CD14-positive monocyte (primary cell): Measurements from ENCODE around the gene ST7. TPM values are rescaled to one million over a fixed set of nuclear protein-coding genes. Genes with fewer than 3 reads are reported as not detected.
"Not testable (repeated sequence)": the region's sequence is repeated elsewhere in the genome, so short reads cannot be mapped to it uniquely, and the experiment has no call there.

Experiments used
- DNase-seq, 3 donors: peaks; one replicate each; pipeline ENCODE4 v3.0.0-alpha.2; 2011 to 2022
- H2AFZ ChIP-seq: 2 replicates; pipeline ENCODE4 v1.6.0; 2012; ENCODE audit warnings: mild to moderate bottlenecking, low read depth, low read length, inconsistent platforms; ENCODE audit not compliant: insufficient read depth, poor library complexity, severe bottlenecking
- H3K27ac ChIP-seq, 2 donors: 1 replicate in 1 of 2; 2 replicates in 1 of 2; pipeline ENCODE4 v1.5.1; 2012 to 2013; ENCODE audit warnings: low read length in 2 of 2, control low read depth in 1 of 2, inconsistent platforms in 1 of 2, low read depth in 1 of 2, mild to moderate bottlenecking in 1 of 2
- H3K27me3 ChIP-seq, 2 donors: one replicate each; pipeline versions ENCODE4 v1.6.0 to v1.6.1; 2011 to 2013; ENCODE audit warnings: low read length in 2 of 2; ENCODE audit not compliant: control insufficient read depth in 2 of 2, insufficient read depth in 2 of 2
- H3K36me3 ChIP-seq, 2 donors: replicated peaks in 1 of 2; 1 replicate in 1 of 2; 2 replicates in 1 of 2; pipeline versions ENCODE4 v1.5.1 to v1.6.1; 2012 to 2013; ENCODE audit warnings: low read length in 2 of 2, control low read depth in 1 of 2, inconsistent platforms in 1 of 2, mild to moderate bottlenecking in 1 of 2; ENCODE audit not compliant: insufficient read depth in 2 of 2, control insufficient read depth in 1 of 2
- H3K4me1 ChIP-seq, 2 donors: 1 replicate in 1 of 2; 2 replicates in 1 of 2; pipeline versions ENCODE4 v1.5.1 to v1.6.1; 2012 to 2013; ENCODE audit warnings: low read length in 2 of 2, control low read depth in 1 of 2, inconsistent platforms in 1 of 2, mild to moderate bottlenecking in 1 of 2, moderate library complexity in 1 of 2; ENCODE audit not compliant: insufficient read depth in 2 of 2, control insufficient read depth in 1 of 2
- H3K4me2 ChIP-seq: replicated peaks from 2 replicates; pipeline ENCODE3; 2012; ENCODE audit warnings: low read length, moderate library complexity, mild to moderate bottlenecking; ENCODE audit not compliant: poor library complexity, severe bottlenecking; ENCODE audit errors: extremely low read depth
- H3K4me3 ChIP-seq, 3 experiments: fragments of 200-600 bp in 1 of 3; sonication (generic) in 1 of 3; replicated peaks in 1 of 3; 1 replicate in 2 of 3; 2 replicates in 1 of 3; pipeline ENCODE4 v1.5.1; 2011 to 2013; ENCODE audit warnings: low read length in 3 of 3, mild to moderate bottlenecking in 3 of 3, control low read depth in 2 of 3, low read depth in 2 of 3, inconsistent platforms in 1 of 3, moderate library complexity in 1 of 3
- H3K79me2 ChIP-seq: 2 replicates; pipeline ENCODE4 v1.6.0; 2012; ENCODE audit warnings: mild to moderate bottlenecking, control low read depth, inconsistent platforms, low read length, moderate library complexity; ENCODE audit not compliant: insufficient read depth
- H3K9ac ChIP-seq: 2 replicates; pipeline ENCODE4 v1.6.0; 2017; ENCODE audit warnings: low read length, mild to moderate bottlenecking; ENCODE audit not compliant: insufficient read depth, poor library complexity, severe bottlenecking
- H3K9me3 ChIP-seq, 2 donors: replicated peaks in 1 of 2; 1 replicate in 1 of 2; 2 replicates in 1 of 2; pipeline versions ENCODE4 v1.5.1 to v1.6.1; 2012 to 2013; ENCODE audit warnings: low read length in 2 of 2, control low read depth in 1 of 2; ENCODE audit not compliant: control insufficient read depth in 1 of 2, insufficient read depth in 1 of 2
- H4K20me1 ChIP-seq: 2 replicates; pipeline ENCODE4 v1.6.0; 2012; ENCODE audit warnings: mild to moderate bottlenecking, low read length, control low read depth, moderate library complexity; ENCODE audit not compliant: insufficient read depth
- H3K27ac Mint-ChIP-seq, 7 donors: one replicate each; pipeline ENCODE4 v1.8.0; 2020; ENCODE audit warnings: mild to moderate bottlenecking in 7 of 7, mixed read lengths in 7 of 7, moderate library complexity in 6 of 7, inconsistent platforms in 2 of 7
- H3K27me3 Mint-ChIP-seq, 3 donors: one replicate each; pipeline ENCODE4 v1.8.0; 2021 to 2022; ENCODE audit warnings: low read depth in 3 of 3, mild to moderate bottlenecking in 3 of 3, mixed read lengths in 3 of 3, moderate library complexity in 3 of 3, inconsistent platforms in 1 of 3
- H3K36me3 Mint-ChIP-seq, 2 donors: one replicate each; pipeline ENCODE4 v1.8.0; 2020; ENCODE audit warnings: mixed read lengths in 2 of 2, inconsistent platforms in 1 of 2, mild to moderate bottlenecking in 1 of 2
- H3K4me1 Mint-ChIP-seq: one replicate; pipeline ENCODE4 v1.8.0; 2020; ENCODE audit warnings: mild to moderate bottlenecking, mixed read lengths
- H3K4me3 Mint-ChIP-seq, 2 donors: one replicate each; pipeline ENCODE4 v1.8.0; 2020; ENCODE audit warnings: mild to moderate bottlenecking in 2 of 2, mixed read lengths in 2 of 2, moderate library complexity in 1 of 2
- H3K9me3 Mint-ChIP-seq, 7 donors: one replicate each; pipeline ENCODE4 v1.8.0; 2020 to 2022; ENCODE audit warnings: mixed read lengths in 7 of 7, mild to moderate bottlenecking in 6 of 7, moderate library complexity in 6 of 7, inconsistent platforms in 2 of 7
- CTCF ChIP-seq: fragments of 200-600 bp; IDR thresholded peaks from one replicate; pipeline ENCODE4 v1.8.0; 2022; ENCODE audit warnings: antibody characterized with exemption, mild to moderate bottlenecking
- WGBS: methylation state at CpG from one replicate; pipeline ENCODE4 v1.1.5; 2013; ENCODE audit warnings: missing lambda C conversion rate; ENCODE audit not compliant: insufficient coverage; 5-methylcytosine and 5-hydroxymethylcytosine counted together
- intact Hi-C, 2 donors: fragments of 100-400 bp; cut with micrococcal nuclease; formaldehyde crosslinking; loops; one replicate each; pipeline versions ENCODE4 v1.15.0 to v1.15.1; 2023
- polyA plus RNA-seq, 3 donors: library from polyadenylated mRNA; depleted of rRNA in 1 of 3; unstranded in 2 of 3; stranded (reverse) in 1 of 3; fragments of 300-500 nt in 2 of 3; fragments of >200 nt in 1 of 3; fragmentation: Illumina TruSeq in 2 of 3; gene quantifications; 1 replicate in 2 of 3; 2 replicates in 1 of 3; pipeline ENCODE4 v1.2.3, GENCODE V29; 2012 to 2021

The ST7 gene
- polyA plus RNA-seq, 3 donors: 3.6 to 5.5 (median 4.1) TPM

- Mint-ChIP-seq H3K36me3 (peaks cover 0 to 3% of the 10 kb centered on the region in 2 donors), H3K27me3 (peaks cover 0 to 2% (median 0%) of the 10 kb centered on the region in 3 donors), H3K4me3 (no peak overlapping the region), H3K9me3 (peaks cover 0 to 3% (median 0%) of the 10 kb centered on the region in 7 donors), H3K4me1 (peaks cover 26% of the 10 kb centered on the region), H3K27ac (no peak overlapping the region)
- intact Hi-C loops: no loop called here
- Histone ChIP-seq H3K4me1 (peaks cover 9 to 13% of the 10 kb centered on the region in 2 donors), H3K9ac (no peak overlapping the region), H2AFZ (no peak overlapping the region), H3K27me3 (no peaks in the 10 kb centered on the region), H3K36me3 (no peaks in the 10 kb centered on the region), H3K27ac (no peak overlapping the region), H3K79me2 (peaks cover 46% of the 10 kb centered on the region), H4K20me1 (no peaks in the 10 kb centered on the region), H3K9me3 (no peaks in the 10 kb centered on the region), H3K4me2 (no peak overlapping the region), H3K4me3 (no peak overlapping the region)
- TF ChIP-seq CTCF: no peak
- DNase-seq: no peak
- no CpG with 5 or more reads among the region's 2 CpGs for WGBS
These were observed 4.6 kb downstream of the ST7 start for GRCh38 chr7:116957874-116958273.

GRCh38 chr7:116961966-116962673, 8.8 kb downstream of the ST7 start:
- H3K4me2 ChIP-seq, H3K36me3 ChIP-seq, H3K4me3 ChIP-seq, H3K27ac Mint-ChIP-seq, H3K4me3 Mint-ChIP-seq, H3K4me1 Mint-ChIP-seq, H3K9me3 ChIP-seq, H3K9ac ChIP-seq, H3K27me3 Mint-ChIP-seq, H3K36me3 Mint-ChIP-seq, H3K27ac ChIP-seq, H3K27me3 ChIP-seq, H2AFZ ChIP-seq, H4K20me1 ChIP-seq, H3K4me1 ChIP-seq, DNase-seq, H3K9me3 Mint-ChIP-seq, intact Hi-C loops: not testable (repeated sequence)
- WGBS: no CpG with 5 or more reads among the region's 4 CpGs
- peaks cover 40% of the 10 kb centered on the region for H3K79me2 ChIP-seq
